D341Med (cell line): ENCODE results near the gene ALOX12B.
"Not testable (repeated sequence)": the region's sequence is repeated elsewhere in the genome, so short reads cannot be mapped to it uniquely, and the experiment has no call there.

ENCODE experiments used
- DNase-seq: peaks from one replicate; pipeline ENCODE4 v3.0.0; 2012; ENCODE audit warnings: low spot score

Gene ALOX12B

DNA sequence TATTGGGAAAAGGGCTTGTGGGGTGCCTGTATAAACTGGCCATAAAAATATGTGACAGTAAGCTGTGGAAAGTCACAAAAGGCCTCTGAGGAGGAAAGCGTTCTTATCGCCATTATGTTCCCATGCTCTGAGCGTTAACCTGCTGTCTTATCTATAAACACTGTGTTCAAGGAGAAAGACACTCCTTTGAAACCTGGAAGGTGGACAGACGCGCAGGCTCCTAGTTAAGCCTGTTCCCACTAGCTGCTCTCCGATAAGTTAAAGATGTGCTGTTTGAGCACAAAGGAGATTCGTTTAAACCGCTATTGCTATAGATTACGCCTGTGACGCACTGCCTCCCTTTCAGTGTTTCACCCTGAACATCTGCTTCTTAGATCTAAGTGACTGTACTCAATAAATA is 5.2 kb downstream of the ALOX12B start:
- DNase-seq, result no peak

DNA sequence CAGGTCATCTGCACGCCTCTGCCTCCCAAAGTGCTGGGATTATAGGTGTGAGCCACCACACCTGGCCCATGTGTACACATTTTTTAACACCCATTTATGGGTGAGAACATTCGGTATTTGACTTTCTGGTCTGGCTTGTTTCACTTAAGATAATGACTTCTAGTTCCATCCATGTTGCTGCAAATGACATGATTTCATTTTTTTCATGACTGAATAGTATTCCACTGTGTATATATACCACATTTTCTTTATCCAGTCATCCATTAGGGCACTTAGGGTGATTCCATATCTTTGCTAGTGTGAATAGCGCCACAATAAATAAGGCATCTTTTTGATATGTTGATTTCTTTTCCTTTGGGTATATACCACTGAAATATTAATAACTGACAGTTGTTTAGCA is 5.6 kb downstream of the ALOX12B start:
- no peak for DNase-seq

DNA sequence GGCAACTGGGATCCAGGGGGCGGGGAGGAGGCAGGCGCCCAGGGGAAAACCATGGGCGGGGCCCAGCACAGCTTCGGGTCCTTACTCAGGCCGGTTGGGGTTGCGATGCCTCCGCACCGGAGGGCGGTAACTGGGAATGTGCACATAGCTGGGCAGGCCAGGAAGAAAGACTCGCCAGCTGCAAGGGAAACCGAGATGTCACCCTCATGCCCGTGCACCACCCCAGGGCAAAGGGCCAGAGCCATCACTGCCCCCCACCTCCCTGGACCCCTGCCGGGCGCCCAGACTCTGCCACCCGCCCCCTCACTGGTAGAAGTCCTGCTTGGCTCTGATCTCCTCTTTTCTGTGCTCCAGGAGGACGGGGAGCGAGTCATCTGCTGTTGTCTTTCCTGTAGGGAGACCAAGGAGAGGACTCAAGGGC is 6.7 kb downstream of the ALOX12B start:
- DNase-seq, result no peak

DNA sequence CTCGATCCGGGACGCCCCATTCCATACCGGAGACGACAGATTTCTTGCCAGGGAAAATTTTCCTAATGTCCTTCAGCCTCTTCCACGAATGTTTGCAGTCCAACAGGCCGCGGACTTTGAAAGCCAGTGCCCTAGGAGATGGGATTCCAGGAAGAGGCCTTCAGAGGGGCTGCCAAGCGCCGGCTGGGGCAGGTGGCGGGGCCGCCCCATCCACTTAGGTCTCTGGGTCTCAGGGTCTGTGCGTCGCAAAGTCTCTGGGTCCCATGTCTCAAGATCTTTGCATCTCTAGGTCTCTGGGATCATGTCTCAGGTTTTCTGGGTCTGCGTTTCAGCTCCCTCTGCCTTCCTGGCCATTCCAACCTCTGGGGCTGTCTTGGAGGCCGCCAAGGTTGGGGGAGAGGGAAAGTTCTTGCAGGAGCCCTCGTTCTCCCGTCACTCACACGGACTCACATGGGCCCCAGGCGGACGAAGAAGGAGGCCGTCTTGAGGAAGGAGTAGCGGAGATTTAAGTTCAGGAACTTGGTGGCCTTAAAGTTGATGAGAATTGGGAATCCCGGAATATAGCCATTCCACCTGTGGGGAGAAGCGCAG is 7.2 kb downstream of the ALOX12B start:
- no peak for DNase-seq

DNA sequence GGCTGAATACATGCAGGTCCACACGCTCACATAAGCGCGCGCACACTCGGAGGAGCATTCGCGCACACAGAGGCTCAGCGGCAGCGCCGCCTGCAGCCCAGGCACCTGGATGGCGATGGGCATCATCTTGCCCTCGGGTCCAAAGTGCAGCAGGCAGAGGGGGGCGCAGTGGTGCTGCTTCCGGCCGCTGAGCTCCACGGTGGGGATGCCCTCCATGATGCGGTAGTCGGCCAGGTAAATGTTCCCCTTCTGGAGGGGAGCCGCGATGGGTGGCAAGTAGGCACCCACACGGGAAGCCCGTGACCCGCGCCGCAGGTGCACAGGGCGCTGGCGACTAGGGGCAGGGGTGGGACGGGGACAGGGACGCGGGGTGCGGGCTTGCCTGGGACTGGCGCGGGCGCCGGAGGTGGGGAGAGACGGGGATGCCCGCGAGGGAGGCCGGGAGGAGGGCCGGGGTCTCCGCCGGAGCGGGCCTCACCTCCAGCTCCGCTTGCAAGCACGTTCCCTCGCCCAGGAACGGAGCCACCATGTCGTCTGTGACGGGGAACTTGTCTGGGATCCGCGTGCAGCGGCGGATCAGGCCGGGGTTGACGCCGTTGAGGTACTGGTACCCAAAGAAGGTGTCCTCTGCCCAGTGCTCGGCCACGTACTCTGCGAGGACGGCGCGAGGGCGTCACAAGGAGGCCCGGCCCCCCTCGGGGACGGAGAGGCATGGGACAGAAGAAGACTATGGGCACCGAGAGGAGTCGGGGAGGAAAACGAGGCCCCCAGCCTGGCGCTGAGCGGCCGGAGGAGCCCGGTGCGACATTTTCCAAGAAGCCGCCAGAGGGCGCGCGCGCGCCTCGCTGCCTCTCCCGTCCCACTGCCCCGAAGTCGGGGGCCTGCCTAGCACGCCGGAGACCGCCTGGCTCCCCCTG is 8.0 kb downstream of the ALOX12B start:
- peak; percentile 87 for DNase-seq

DNA sequence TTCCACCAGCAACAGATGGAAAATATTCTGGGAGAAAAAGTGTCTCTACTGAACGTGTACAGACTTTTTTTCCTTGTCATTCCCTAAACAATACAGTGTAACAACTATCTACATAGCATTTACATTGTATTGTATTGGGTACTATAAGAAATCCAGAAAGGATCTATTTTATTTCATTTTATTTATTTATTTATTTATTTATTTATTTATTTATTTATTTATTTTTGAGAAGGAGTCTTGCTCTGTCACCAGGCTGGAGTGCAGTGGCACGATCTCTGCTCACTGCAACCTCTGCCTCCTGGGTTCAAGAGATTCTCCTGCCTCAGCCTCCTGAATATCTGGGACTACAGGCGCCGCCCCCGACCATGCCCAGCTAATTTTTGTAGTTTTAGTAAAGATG is 9.6 kb downstream of the ALOX12B start:
- DNase-seq, result not testable (repeated sequence)

DNA sequence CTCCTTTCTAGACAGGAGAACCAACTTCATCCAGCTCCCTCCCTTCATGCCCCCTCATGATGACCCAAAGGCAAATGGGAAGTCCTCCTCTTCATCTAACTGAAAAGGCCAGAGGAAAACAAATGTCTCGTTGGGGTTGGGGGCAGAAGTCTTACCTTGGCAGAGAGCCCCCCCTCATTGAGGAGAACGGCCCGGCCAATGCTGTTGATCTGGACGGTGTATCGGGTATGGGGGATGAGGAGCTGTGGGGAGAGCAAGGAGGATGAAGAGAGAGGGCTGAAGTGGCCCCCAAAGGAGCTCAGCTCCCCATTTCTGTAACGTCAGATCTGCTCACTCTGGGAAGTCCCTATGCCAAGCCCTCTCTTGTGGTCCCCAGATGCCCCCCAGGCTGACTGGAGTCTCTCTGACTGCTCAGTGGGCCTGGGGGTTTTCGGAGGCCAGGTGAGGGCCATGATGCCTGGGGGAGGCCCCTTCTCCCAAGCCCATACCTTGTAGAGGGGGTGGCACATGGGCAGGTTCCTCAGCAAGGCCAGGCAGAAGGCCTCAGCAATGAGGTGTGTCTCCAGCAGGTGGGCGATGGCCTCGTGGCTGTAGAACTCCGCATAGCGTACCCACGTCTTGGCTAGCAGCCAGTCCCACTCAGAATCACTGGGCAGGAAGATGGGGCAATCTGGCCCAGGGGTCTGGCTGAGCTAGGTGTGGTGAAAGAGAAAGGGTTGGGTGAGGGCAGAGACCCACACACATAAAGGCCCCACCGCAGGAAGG is 10.8 kb downstream of the ALOX12B start:
- DNase-seq, result no peak

DNA sequence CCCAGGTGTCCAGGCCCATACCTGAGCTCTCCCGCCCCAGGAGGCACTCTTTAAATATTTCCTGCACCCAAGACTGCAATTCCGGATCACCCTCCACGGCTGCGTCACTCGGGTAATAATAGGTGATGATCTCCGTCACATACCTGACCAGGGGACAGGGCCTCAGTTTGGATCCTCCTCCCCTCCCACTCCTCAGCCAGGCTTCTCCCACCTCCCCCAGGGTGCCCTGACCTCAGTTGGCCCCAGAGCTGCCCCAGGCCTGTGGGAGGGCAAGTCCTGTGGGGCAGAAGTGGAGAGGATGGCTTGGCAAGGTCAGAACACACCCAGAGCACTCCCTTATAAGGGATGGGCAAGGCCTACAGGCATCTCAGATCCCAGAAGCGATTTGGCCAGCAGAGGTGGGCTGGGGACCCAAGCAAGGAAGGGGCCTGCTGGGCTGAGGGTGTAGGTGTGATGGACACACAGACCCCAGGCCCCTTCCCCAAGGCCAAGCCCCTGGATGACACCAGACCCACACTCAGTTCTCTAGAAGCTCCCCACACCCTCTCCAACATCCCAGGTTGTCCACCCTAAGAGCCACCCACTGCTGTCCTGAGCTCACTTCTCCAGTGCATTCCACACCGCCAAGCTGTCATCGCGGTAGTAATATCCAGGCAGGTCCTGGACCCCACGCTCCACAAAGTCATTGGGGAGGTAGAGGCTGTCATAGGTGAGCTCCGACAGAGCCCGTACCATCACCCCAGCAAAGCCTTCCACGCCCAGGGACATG is 11.8 kb downstream of the ALOX12B start:
- no peak for DNase-seq

DNA sequence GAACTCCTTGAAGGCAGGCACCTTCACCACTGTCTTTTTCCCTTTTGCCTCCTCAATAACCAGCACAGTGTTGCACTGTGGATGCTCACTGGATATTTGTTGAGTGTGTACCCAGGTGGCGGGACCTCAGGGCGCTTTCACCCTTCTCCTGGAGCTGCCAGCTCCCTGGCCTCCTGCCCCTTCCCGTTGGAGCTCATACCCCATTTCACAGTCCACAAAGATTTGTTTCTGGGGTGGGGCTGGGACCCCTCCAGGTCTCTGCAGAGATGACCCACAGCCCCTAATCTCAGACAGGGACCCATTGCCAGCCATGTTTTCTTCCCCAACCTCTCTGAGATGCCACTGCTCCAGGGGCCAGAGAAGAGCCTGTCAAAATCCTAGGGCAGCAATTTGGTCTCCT is 12.4 kb downstream of the ALOX12B start:
- no peak for DNase-seq

DNA sequence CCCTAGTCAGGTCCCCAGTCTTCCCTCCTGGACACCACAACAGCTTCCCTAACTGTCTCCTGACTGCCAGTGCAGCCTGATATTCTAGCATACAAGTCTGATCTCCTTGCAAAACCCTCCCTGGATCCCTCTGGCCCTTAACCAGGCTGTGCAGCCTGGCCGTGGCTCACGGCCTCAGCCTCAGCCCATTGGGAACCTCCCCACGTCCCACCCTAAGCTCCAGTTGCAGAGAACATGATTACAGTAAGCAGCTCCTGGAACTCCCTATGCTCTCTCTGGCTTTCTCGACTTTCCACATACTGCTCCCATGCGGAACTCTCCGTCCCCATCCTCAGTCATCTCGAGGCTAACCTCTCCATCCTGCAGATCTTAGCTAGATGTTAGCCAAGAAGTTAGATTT is 13.0 kb downstream of the ALOX12B start:
- DNase-seq, result no peak

DNA sequence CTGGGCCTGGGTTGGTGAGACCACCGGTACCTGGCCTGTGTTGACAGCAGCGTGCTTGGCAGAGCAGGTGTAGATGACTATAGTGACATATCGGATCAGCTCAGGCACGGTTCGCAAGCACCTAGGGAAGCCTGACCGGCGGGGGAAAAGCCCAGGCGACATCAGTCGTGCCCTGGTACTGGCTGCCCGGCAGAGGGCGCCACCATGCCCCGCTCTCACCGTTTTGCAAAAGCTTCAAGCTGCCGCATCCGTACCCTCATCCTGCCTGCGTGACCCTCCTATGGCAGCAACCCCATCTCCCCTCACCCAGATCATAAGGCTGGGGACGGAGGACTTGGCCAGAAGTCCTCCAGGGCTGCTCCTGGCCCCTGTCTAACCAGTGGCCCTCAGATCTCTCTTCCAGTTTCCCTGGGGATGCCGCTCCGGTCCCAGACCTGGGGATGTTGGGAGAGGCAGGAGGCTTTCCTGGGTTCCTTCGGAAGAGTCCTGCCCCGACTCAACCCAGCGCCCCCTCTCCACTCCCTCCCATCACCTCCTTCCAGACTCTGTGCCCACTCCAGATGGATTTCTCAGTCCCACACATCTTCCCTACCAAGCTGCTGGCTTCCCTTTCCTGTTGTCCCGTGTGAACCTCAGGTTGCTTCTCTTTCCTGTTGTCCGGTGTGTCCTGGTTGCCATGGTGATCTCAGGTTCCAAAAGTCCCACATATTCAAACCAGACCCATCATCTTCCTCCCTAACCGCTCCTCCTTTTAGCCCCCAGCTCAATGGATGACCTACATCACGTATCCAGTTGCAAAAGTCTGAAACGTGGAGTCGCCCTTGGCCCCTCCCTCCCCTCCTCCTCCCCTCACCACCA is 13.7 kb downstream of the ALOX12B start:
- DNase-seq, result peak; percentile 80

DNA sequence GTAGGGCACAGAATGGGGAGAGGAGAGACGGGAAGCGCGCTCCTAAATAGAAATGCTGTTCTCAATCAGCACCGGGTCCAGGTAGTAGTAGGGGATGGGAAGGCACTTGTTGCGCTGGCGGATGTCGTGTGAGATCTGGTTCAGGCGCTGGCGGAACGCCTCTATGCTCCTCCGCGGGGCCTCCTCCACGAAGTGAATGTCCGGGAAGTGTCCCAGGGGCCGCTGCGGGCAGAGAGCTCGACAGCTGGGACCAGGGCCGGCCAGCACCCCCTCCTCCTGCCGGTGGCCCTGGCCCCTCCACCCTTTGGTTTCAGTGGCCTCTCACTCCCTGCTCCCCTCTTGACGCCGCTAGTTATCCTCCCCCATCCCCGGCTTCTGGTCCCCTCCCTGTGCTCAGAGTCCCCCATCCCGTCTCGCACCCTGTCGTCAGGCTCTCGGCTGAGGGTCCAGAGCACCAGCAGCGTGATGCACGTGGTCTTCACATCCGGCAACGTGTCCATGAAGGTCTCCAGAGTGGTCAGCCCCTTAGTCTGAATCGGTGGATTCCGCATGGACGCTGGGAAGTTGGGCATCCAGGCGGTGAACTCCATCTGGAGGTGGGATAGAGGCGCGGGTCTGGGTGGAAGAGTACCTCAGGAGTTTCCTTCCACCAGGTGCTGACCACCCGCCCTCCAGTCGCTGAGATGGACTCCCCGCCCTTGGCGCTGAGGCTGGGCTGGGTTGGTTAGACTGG is 14.6 kb downstream of the ALOX12B start:
- no peak for DNase-seq

DNA sequence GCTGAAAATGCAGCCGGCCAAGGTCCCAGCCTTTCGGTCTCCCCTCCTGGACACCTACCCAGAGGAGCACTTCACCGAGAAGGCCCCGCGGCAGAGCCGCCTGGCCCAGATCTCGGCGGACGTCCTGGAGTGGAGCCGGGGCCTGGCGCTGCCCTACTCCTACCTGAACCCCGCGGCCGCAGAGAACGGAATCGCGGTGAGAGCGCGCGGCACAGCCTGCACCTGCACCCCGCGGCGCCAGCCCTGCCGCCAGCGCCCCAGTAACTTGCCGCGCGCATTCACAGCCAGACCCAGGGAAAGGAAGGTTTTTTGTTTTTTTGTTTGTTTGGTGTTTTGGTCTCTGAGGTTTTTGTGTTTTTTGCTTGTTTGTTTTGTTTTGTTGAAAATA is 15.2 kb downstream of the ALOX12B start:
- DNase-seq, result no peak

DNA sequence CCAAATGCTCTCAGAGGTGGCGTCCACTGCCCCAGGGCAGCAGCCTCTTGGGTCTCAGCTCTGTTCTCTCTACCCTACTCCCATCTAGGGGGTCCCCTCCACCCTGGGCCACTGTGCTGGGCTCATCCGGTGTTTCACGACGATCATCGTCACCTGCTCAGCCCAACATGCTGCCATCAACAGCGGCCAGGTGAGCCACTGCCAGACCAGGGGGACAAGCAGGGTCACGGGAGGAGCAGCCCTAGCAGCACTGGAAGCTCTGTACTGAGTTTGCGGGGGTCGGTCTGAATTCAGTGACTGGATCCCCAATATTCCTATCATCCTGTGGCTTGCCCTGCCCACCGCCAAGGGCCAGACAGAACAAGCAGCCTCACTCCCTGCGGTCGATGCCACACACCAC is 16.0 kb downstream of the ALOX12B start:
- no peak for DNase-seq

DNA sequence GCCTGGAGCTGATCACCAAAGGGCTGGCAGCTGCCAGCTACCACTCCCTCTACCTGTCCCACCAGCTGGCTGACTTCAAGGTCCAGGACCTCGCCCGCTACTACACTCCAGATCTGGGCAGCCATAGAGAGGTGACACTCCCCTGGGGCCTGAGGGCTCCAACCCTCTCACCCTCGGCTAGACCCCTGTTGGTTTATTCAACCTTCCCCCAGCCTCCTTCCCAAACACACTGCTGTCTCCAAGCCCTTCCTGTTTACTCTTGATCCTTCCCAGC is 18.0 kb downstream of the ALOX12B start:
- no peak for DNase-seq

DNA sequence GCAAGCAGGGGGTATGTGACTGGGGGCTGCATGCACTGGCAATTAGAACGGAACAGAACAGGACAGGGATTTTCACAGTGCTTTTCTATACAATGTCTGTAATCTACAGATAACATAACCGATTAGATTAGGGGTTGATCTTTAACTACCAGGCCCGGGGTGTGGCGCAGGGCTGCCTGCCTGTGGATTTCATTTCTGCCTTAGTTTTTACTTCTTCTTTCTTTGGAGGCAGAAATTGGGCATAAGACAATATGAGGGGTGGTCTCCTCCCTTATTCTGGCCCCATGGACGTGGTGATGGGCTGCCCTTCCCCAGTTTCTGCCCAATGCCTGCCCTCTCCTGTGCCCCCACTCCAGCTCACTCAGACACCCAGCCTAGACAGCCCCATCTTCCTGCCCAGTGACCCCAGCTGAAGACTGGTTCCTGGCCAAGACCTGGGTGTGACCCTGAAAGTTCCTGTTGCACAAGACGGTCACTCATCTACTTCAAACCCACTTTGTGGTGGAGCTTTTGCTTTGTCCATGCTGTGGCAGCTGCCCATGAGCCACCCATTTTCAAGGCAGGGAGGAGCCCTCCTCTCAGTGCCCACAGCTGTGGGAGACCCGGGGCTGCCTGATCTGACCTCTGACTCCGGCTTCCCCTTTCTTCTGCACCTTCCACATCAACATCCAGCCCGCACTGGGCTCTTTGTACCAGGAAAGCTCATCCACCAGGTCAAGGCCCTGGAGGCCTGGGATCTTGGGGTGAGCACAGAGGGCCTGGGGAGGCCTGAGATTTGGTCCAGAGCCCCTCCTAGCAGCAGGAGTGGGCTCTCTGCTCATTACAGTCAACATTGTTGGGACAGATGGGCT is 18.6 kb downstream of the ALOX12B start:
- DNase-seq, result no peak

DNA sequence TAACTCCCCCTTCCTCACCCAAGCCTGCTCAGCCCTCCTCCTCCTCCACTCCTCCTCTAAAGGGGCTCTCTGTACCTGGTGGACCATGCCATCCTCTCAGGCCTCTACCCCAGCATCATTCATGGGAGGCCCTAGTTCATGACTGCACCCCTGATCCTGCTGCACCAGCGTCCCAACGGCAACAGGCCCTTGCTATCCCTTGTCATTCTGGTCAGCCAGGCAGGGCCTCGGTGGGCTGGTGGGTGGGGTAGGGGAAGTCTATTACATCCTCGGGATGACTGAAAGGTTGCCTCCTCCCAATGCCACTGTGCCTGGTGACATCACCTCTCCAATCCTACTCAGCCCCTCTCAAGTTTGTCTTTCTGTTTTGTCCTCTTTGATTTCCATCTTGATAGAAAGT is 19.7 kb downstream of the ALOX12B start:
- no peak for DNase-seq

DNA sequence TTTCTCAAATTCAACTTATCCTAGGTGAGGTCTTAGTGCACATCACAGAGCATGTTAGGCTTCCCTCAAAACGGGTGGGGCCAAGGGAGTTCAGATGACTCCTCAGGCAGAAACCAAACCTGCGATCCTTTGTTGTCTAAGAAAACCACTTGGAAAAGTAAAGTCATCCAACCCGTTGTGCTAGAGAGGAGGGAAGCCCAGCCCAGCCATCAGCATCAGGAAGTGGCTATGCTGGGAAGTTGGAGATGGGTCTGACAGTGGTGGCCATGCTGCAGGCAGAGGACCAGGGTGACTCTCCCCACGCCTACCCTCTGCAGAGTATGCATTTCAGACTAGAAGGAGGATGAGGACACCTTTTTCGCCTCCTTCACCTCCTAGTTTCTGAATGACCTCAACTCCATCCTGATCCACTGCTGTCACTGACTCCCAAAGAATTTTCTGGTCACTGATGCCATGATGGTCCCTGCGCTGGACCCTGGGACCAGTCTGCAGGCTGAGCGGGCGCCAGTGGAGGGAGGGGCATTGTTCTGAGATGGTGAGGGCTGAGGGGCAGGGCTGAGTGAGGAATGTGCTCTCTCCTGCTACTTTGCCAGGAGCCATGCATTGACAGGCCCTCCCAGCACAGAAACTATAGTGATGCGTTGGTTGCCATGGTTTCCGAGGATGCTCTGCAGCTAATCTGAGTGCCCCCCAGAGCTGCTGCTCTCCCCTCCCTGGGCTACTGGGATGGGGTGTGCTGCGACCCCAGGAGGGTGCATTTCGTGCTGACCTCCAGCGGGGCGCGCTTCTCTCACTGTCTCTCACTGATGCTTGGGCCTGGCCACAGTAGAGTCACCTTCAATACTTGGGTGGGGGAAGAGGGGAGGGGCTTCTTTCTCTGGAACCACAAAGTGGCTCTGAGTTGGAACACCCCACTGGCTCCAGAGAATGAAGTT is 20.4 kb downstream of the ALOX12B start:
- no peak for DNase-seq

DNA sequence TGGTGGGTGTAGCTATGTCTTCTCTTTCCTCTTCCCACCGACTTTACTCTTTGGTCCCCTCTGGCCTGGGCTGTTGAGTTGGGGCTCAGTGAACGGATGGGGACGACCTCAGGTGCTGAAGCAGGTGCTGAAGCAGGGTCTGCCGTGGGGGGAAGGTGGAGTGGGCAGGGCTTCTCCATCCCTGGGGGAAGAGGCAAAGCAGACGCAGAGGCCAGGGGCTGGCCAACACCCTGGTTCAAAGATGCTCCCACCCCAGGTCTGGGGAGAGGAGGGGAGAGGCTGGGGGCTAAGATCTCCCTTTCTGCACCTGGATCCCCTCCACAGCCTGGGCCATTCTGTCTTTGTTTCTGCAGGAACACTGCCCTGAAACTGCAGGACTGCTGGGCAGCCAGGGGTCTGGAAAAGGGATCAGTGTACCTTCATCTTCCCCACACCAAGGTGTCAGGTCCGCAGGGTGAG is 22.9 kb downstream of the ALOX12B start:
- no peak for DNase-seq
